NB4 (cell line): ENCODE measurements around the gene DDX11.
"Not testable (repeated sequence)": the region's sequence is repeated elsewhere in the genome, so short reads cannot be mapped to it uniquely, and the experiment has no call there.

ENCODE experiments used
- CTCF ChIP-seq: IDR thresholded peaks from one replicate; pipeline ENCODE4 v1.5.1; 2012; ENCODE audit warnings: low read depth, low read length
- MAX ChIP-seq: IDR thresholded peaks from 2 replicates; pipeline ENCODE4 v1.6.1; 2011; ENCODE audit warnings: low read depth, low read length
- POLR2A ChIP-seq: IDR thresholded peaks from 2 replicates; pipeline ENCODE4 v1.6.1; 2011; ENCODE audit warnings: mild to moderate bottlenecking; ENCODE audit not compliant: insufficient read length; ENCODE audit errors: extremely low read depth

DNA sequence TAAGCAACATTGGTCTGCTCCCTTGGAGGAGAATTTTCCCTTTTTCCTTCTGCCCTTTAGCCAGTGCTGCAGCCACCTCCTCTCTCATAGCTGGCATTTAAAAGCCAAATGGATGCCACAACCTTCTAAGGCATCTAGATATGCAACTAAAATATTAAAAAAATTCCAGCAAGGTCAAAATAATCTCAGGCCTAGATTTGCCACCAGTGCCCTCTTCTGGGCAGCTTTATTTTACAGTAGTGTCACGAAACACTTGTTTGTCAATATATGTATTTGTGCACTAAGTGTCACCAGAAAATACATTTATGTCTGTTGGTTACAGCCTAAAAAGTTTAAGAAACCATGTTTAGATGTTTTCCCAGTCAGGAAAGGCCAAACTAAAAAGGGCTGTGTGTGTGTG lies 19.7 kb upstream of the DDX11 start:
- not testable (repeated sequence) for TF ChIP-seq CTCF, POLR2A, MAX
